K562 (cell line): ENCODE data around the gene MACF1.
"Not testable (repeated sequence)": the region's sequence is repeated elsewhere in the genome, so short reads cannot be mapped to it uniquely, and the experiment has no call there.

Source experiments
- ARHGAP35 ChIP-seq: fragments of 450-650 bp; IDR thresholded peaks from 2 replicates; pipeline ENCODE4 v1.6.1; 2018; ENCODE audit not compliant: partially characterized antibody
- EHMT2 ChIP-seq: fragments of 450-650 bp; IDR thresholded peaks from 2 replicates; pipeline ENCODE4 v1.6.1; 2018; ENCODE audit warnings: antibody characterized with exemption
- HLTF ChIP-seq: fragments of 450-650 bp; IDR thresholded peaks from 2 replicates; pipeline ENCODE4 v1.6.1; 2016
- POLR2A ChIP-seq: fragments of 450-650 bp; conservative IDR thresholded peaks from 2 replicates; pipeline ENCODE4 v1.6.1; 2016
- ZNF146 ChIP-seq: IDR thresholded peaks from one replicate; pipeline ENCODE4 v1.6.1; 2018; ENCODE audit warnings: missing compliant biosample characterization; ENCODE audit not compliant: unreplicated experiment
- ZNF384 ChIP-seq: IDR thresholded peaks from 2 replicates; pipeline ENCODE4 v1.6.1; 2012; ENCODE audit warnings: low read depth, low read length, improper control_type of control experiment

GRCh38 chr1:39516841-39517240 is 312.3 kb downstream of the MACF1 start:
- TF ChIP-seq HLTF; ARHGAP35; ZNF146 (CRISPR knock-in tag); ZNF384; POLR2A; EHMT2: not testable (repeated sequence)
